HCT116 (cell line): ENCODE results near the gene C9.

Experiments used
- CTCF ChIP-seq, 3 experiments: fragments of 200-600 bp in 1 of 3; sonication (generic) in 1 of 3; IDR thresholded peaks in 2 of 3; conservative IDR thresholded peaks in 1 of 3; 2 replicates each; pipeline ENCODE4 v1.5.1; 2012 to 2017; ENCODE audit warnings: low read depth in 2 of 3, low read length in 2 of 3, antibody characterized with exemption in 1 of 3, borderline replicate concordance in 1 of 3, control low read depth in 1 of 3, mild to moderate bottlenecking in 1 of 3, mixed read lengths in 1 of 3, mixed run types in 1 of 3, moderate library complexity in 1 of 3; ENCODE audit not compliant: insufficient read depth in 1 of 3
- EZH2phosphoT487 ChIP-seq: fragments of 200-600 bp; IDR thresholded peaks from 2 replicates; pipeline ENCODE4 v1.6.1; 2018; ENCODE audit warnings: antibody characterized with exemption, borderline replicate concordance
- RAD21 ChIP-seq: IDR thresholded peaks from 2 replicates; pipeline ENCODE4 v1.6.1; 2012; ENCODE audit warnings: low read depth, mild to moderate bottlenecking
- SIN3A ChIP-seq: IDR thresholded peaks from 2 replicates; pipeline ENCODE4 v1.6.1; 2012; ENCODE audit warnings: low read depth
- YY1 ChIP-seq: IDR thresholded peaks from 2 replicates; pipeline ENCODE4 v1.6.1; 2011; ENCODE audit warnings: low read length, low read depth, moderate library complexity, mild to moderate bottlenecking; ENCODE audit not compliant: insufficient replicate concordance; ENCODE audit errors: extremely low read depth
- ZNF274 ChIP-seq: fragments of 200-500 bp; sonication (Bioruptor generic); IDR thresholded peaks from 2 replicates; pipeline ENCODE4 v1.6.1; 2014; ENCODE audit warnings: mild to moderate bottlenecking, low read depth, low read length, inconsistent platforms
- TF ChIP-seq, protein P1 (sequence below): IDR thresholded peaks from 2 replicates; pipeline ENCODE4 v1.6.1; 2012; ENCODE audit warnings: low read depth

- TF ChIP-seq CTCF (IDR thresholded peaks at IDR 0.05 in 2 of 3, conservative IDR thresholded peaks at IDR 0.05 in 1 of 3; ENCODE audit: borderline replicate concordance in 1 of 3, insufficient read depth in 1 of 3, low read depth in 2 of 3, low read length in 2 of 3) (no peak), RAD21 (no peak), ZNF274 (no peak), EZH2phosphoT487 (no peak), SIN3A (no peak), YY1 (no peak)
- TF ChIP-seq, protein P1, sequence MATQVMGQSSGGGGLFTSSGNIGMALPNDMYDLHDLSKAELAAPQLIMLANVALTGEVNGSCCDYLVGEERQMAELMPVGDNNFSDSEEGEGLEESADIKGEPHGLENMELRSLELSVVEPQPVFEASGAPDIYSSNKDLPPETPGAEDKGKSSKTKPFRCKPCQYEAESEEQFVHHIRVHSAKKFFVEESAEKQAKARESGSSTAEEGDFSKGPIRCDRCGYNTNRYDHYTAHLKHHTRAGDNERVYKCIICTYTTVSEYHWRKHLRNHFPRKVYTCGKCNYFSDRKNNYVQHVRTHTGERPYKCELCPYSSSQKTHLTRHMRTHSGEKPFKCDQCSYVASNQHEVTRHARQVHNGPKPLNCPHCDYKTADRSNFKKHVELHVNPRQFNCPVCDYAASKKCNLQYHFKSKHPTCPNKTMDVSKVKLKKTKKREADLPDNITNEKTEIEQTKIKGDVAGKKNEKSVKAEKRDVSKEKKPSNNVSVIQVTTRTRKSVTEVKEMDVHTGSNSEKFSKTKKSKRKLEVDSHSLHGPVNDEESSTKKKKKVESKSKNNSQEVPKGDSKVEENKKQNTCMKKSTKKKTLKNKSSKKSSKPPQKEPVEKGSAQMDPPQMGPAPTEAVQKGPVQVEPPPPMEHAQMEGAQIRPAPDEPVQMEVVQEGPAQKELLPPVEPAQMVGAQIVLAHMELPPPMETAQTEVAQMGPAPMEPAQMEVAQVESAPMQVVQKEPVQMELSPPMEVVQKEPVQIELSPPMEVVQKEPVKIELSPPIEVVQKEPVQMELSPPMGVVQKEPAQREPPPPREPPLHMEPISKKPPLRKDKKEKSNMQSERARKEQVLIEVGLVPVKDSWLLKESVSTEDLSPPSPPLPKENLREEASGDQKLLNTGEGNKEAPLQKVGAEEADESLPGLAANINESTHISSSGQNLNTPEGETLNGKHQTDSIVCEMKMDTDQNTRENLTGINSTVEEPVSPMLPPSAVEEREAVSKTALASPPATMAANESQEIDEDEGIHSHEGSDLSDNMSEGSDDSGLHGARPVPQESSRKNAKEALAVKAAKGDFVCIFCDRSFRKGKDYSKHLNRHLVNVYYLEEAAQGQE = no peak
These were observed 14.8 kb downstream of the C9 start for GRCh38 chr5:39349484-39349883.
